ENCODE data around the gene C10orf71.

- TF ChIP-seq PPARA (CRISPR knock-in tag; IDR thresholded peaks at IDR 0.05; ENCODE audit: borderline replicate concordance) = no peak
- no peak for TF ChIP-seq ZFP30 (CRISPR knock-in tag; IDR thresholded peaks at IDR 0.05)
- TF ChIP-seq ZNF565 (CRISPR knock-in tag; conservative IDR thresholded peaks at IDR 0.05; ENCODE audit: low read depth) = no peak
- TF ChIP-seq ZNF70 (CRISPR knock-in tag; IDR thresholded peaks at IDR 0.05) = no peak
- TF ChIP-seq ZNF8 (CRISPR knock-in tag; IDR thresholded peaks at IDR 0.05) = no peak
These were observed 32.5 kb downstream of the C10orf71 start for GRCh38 chr10:49331431-49331830.

All from SK-N-SH treated with all-trans-retinoic acid at 6 μM for 48 hours (cell line).